ENCODE measurements around the gene PTCHD4.
A peak's percentile ranks its signal among the peaks of the same experiment; 100 is the strongest.

PTCHD4 gene

DNA sequence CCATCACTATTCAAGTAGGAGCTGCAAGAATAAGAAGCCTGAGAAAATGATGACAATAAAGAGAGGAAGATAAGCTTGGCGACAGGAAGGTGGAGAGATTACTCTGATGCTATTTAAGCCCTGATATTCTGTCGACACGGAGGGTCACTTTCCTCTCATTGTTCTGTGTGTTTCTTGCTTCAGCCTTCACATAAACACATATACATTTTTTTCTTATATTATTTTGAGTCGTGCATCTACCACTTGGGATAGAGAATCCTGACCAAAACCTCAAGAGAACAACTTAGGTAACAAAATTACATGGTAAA, 10.5 kb downstream of the PTCHD4 start:
- DNase-seq (ENCODE audit: low read depth in 2 of 2) = no peak
- H3K4me3 ChIP-seq (replicated peaks in 1 of 2; ENCODE audit: low read depth in 2 of 2, low read length in 2 of 2) = no peak overlapping the region
- TF ChIP-seq, protein P1, sequence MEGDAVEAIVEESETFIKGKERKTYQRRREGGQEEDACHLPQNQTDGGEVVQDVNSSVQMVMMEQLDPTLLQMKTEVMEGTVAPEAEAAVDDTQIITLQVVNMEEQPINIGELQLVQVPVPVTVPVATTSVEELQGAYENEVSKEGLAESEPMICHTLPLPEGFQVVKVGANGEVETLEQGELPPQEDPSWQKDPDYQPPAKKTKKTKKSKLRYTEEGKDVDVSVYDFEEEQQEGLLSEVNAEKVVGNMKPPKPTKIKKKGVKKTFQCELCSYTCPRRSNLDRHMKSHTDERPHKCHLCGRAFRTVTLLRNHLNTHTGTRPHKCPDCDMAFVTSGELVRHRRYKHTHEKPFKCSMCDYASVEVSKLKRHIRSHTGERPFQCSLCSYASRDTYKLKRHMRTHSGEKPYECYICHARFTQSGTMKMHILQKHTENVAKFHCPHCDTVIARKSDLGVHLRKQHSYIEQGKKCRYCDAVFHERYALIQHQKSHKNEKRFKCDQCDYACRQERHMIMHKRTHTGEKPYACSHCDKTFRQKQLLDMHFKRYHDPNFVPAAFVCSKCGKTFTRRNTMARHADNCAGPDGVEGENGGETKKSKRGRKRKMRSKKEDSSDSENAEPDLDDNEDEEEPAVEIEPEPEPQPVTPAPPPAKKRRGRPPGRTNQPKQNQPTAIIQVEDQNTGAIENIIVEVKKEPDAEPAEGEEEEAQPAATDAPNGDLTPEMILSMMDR (IDR thresholded peaks at IDR 0.05; ENCODE audit: low read depth, low read length) = no peak

DNA sequence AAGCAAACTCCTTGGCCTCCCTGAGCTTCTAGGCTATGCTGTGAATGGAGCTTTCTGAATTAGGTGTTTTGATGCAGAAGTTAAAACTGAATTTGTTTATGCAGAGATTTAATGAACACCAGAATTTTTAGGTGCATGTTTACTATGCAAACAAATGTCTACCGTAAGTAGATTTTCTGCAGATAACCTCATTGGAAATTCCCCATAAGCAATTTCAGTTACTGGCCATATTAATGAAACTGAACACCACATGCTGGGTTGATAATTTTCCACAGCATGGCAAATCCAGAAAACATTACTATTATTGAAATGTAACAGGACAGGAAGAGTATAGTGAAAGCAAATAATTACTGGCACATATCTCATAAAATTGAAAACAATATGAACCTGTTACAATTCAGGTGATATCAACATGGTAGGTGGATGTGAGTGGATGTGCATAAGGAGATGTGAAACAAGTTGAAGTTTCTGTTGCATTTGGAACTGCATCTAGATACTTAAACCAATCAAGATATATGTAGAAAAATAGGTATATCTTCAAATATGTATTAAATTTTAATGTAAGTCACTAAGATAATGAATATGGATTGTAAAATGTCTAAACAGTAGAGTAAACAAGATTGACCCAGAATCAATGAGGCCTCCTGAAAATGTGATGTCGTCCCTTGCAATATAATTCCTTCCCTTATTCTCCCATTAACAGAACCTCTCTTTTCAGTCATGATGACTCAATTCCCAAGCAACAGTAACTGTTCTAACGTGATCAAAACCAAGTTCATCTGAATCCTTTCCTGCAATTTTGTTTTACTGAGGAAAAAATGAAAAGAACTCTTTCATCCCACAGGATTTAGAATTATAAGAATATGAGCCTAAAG, 11.0 kb downstream of the PTCHD4 start:
- no peak overlapping the region for H3K4me3 ChIP-seq (replicated peaks in 1 of 2; ENCODE audit: low read depth in 2 of 2, low read length in 2 of 2)
- DNase-seq (ENCODE audit: low read depth in 2 of 2) = no peak
- TF ChIP-seq, protein P1 (IDR thresholded peaks at IDR 0.05; ENCODE audit: low read depth, low read length) = no peak

DNA sequence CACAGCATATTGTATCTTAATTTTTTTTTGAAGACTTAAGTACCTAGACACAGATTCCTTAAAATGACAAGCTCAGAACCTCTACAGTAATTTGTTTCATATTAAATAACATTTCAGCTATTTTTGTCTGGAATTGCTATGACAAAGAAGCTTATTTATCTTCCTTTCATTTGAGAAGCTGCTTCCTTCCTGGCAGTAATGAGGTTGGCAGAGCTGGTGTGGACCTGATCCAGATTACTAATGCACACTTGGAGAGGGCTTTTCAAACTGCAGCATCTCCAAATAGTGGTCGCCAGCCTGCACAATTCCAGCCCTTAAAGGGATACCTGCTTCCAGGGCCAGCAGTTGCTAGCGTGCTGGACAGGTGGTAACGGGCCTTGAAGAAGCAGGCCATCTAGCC, 12.1 kb downstream of the PTCHD4 start:
- TF ChIP-seq, protein P1 (IDR thresholded peaks at IDR 0.05; ENCODE audit: low read depth, low read length) = no peak
- peak in 1 of 2 donors; percentile 50 for DNase-seq (ENCODE audit: low read depth in 2 of 2)
- H3K4me3 ChIP-seq (replicated peaks in 1 of 2; ENCODE audit: low read depth in 2 of 2, low read length in 2 of 2) = no peak overlapping the region

DNA sequence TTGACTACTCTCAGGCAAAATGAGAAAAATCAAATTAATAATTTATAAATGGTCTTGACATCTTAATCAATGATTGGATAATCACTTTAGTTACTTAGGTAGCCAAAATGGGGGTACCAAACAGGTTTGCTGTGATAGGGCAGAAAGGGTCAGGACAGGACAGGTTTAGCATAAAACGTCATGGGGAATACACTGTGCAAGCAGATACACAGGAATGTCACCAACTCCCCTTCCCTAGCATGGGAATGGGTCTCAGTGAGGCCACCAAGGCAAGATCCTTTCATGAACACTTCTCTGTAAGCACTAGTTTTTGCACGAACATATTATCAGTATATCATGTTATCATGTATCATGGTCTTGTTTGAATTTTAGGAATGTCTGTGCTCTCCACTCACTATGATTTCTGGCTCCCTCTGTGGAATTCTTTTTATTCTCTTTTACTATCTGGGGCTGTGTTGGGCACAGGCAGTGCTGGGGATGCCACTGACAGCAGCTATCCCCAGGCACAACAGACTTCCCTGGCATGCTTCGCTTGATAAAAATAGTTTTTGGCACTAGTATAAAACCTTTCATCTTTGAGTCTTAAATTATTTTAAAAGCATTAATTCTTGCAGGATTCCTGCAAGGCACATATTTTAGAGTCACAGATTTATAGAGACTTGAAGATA, 18.3 kb downstream of the PTCHD4 start:
- H3K4me3 ChIP-seq (replicated peaks in 1 of 2; ENCODE audit: low read depth in 2 of 2, low read length in 2 of 2) = no peak overlapping the region
- DNase-seq (ENCODE audit: low read depth in 2 of 2) = no peak
- TF ChIP-seq, protein P1 (IDR thresholded peaks at IDR 0.05; ENCODE audit: low read depth, low read length) = no peak

DNA sequence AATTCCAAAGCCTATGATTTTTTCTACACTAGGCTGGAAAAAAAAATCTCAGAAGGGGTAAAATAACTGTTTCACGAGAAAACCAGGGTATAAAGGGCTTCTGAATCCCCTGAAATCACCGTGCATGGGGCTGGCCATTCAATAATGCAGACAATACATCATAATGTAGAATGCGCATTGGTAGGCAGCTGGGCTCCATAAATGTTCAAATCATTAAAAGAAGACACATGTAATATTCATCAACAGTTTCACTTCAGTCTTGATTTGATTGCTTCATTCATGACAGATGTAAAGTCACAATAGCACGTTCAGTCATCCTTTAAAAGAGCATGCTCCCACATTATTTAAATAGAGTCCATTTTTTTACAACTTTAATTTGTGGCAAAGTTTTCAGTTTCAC, 20.5 kb downstream of the PTCHD4 start:
- no peak for DNase-seq (ENCODE audit: low read depth in 2 of 2)
- H3K4me3 ChIP-seq (replicated peaks in 1 of 2; ENCODE audit: low read depth in 2 of 2, low read length in 2 of 2) = no peak overlapping the region
- TF ChIP-seq, protein P1 (IDR thresholded peaks at IDR 0.05; ENCODE audit: low read depth, low read length) = no peak

DNA sequence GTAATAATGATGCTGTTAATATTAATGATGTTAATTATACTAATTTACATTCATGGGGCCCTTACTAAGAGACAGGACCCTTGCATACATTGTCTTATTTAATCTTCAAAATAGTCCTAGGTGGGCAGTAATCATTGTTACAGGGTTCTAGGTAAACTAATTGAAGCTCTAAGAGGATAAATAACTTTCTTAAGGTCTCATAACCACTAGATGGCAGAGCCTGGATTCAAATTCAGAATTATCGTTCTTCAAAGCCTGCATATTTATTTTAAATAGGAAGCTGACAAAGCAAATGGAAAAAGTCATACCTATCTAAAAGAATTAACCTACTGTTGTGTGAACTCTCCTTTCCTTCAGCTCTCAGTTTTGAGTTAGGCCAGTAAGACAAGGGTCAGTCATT, 23.5 kb downstream of the PTCHD4 start:
- H3K4me3 ChIP-seq (replicated peaks in 1 of 2; ENCODE audit: low read depth in 2 of 2, low read length in 2 of 2) = no peak overlapping the region
- TF ChIP-seq, protein P1 (IDR thresholded peaks at IDR 0.05; ENCODE audit: low read depth, low read length) = peak; percentile 32
- peak; percentile 68 to 74 for DNase-seq (ENCODE audit: low read depth in 2 of 2)
